Activated naive CD4-positive, alpha-beta T cell treated with anti-CD3 and anti-CD28 coated beads, Interleukin-2, amount 10 ng/mL, durations not matched to agents 7 days and 5 days (primary cell): ENCODE measurements around the gene DAZAP1.
A peak's percentile ranks its signal among the peaks of the same experiment; 100 is the strongest.

ENCODE experiments used
- CTCF ChIA-PET: fragments of 350-600 bp; sonication (Branson Sonifier 250); formaldehyde crosslinking; loops from one replicate; lab custom pipeline; 2021; ENCODE audit warnings: antibody characterized with exemption; lab: Charles Lee
- DNase-seq: peaks from one replicate; pipeline ENCODE4 v3.0.0-alpha.2; 2020
- H3K27ac Mint-ChIP-seq: one replicate; pipeline ENCODE4 v1.8.0; 2021; ENCODE audit warnings: mild to moderate bottlenecking, moderate library complexity, mixed read lengths
- H3K27me3 Mint-ChIP-seq: one replicate; pipeline ENCODE4 v1.8.0; 2021; ENCODE audit warnings: mild to moderate bottlenecking, mixed read lengths
- H3K36me3 Mint-ChIP-seq: one replicate; pipeline ENCODE4 v1.8.0; 2021; ENCODE audit warnings: mixed read lengths
- H3K4me1 Mint-ChIP-seq: one replicate; pipeline ENCODE4 v1.8.0; 2021; ENCODE audit warnings: mixed read lengths
- H3K4me3 Mint-ChIP-seq: one replicate; pipeline ENCODE4 v1.8.0; 2021; ENCODE audit warnings: mild to moderate bottlenecking, moderate library complexity, mixed read lengths
- H3K9me3 Mint-ChIP-seq: one replicate; pipeline ENCODE4 v1.8.0; 2021; ENCODE audit warnings: mixed read lengths

Gene DAZAP1

GRCh38 chr19:1383312-1384084, 23.9 kb upstream of the DAZAP1 start, which contains the start of gene NDUFS7:
Gene NDUFS7, plus strand, starts transcription at chr19:1383907. Its CDS starts 20 bp downstream, at chr19:1383927.
- Mint-ChIP-seq H3K4me1 (peaks cover 27% of the 10 kb centered on the region), H3K9me3 (peaks cover 2% of the 10 kb centered on the region), H3K4me3 (peak within 1 kb of the TSS; percentile 88), H3K36me3 (peaks cover 9% of the 10 kb centered on the region), H3K27me3 (peaks cover 26% of the 10 kb centered on the region), H3K27ac (peak within 1 kb of the TSS; percentile 99)
- DNase-seq: peak; percentile 92
- CTCF ChIA-PET: interaction anchor here (0.7 to 2.1 kb wide), 5 partner anchors 11 to 481 kb away, joined by 3 to 8 read pairs (median 3); no protein-coding TSS in a partner anchor

GRCh38 chr19:1384085-1384462, 23.3 kb upstream of the DAZAP1 start:
- Mint-ChIP-seq H3K27ac (peak overlapping the region; percentile 82), H3K36me3 (peaks cover 14% of the 10 kb centered on the region), H3K4me3 (peak overlapping the region; percentile 88), H3K4me1 (peaks cover 27% of the 10 kb centered on the region), H3K9me3 (peaks cover 2% of the 10 kb centered on the region), H3K27me3 (peaks cover 26% of the 10 kb centered on the region)
- CTCF ChIA-PET: no interaction called here
- DNase-seq: no peak

GRCh38 chr19:1384478-1385110, 22.8 kb upstream of the DAZAP1 start:
- no peak for DNase-seq

DNA sequence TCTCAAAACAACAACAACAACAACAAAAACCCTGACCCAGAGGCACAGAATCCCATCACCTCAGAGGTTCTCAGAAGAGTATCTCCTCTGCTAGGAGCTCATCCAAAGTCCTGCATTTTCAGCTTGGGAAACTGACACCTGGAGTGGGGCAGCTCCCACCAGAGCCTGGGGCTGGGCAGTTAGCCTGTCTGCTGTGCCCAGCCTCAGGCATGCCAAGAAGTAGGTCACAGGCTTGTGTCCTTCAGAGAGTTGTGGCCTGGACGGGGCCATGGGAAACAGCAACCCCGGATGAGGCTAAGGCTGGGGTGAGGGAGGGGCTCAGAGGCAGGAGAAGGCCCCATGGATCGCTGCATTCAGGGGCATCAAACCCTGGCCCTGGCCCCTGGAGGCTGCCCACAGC, 21.6 kb upstream of the DAZAP1 start:
- H3K36me3 Mint-ChIP-seq: peaks cover 21% of the 10 kb centered on the region
- H3K27me3 Mint-ChIP-seq: peaks cover 17% of the 10 kb centered on the region
- H3K27ac Mint-ChIP-seq: no peak overlapping the region
- DNase-seq: no peak
- H3K9me3 Mint-ChIP-seq: peaks cover 2% of the 10 kb centered on the region
- peak overlapping the region; percentile 28 for H3K4me3 Mint-ChIP-seq
- H3K4me1 Mint-ChIP-seq: peaks cover 27% of the 10 kb centered on the region
- CTCF ChIA-PET: interaction anchor here (1.3 kb wide), 1 partner anchor 12 kb away, joined by 4 read pairs; no protein-coding TSS in a partner anchor

More at GRCh38 chr19:1384478-1385110, 22.8 kb upstream of the DAZAP1 start:
- Mint-ChIP-seq H3K36me3 (peaks cover 19% of the 10 kb centered on the region), H3K4me3 (peak overlapping the region; percentile 88), H3K27ac (peak overlapping the region; percentile 82), H3K4me1 (peaks cover 27% of the 10 kb centered on the region), H3K9me3 (peaks cover 2% of the 10 kb centered on the region), H3K27me3 (peaks cover 26% of the 10 kb centered on the region)
- CTCF ChIA-PET: interaction anchor here (1.3 kb wide), 1 partner anchor 13 kb away, joined by 4 read pairs; no protein-coding TSS in a partner anchor

- Mint-ChIP-seq H3K36me3 (peaks cover 24% of the 10 kb centered on the region), H3K27me3 (peaks cover 8% of the 10 kb centered on the region), H3K9me3 (peaks cover 2% of the 10 kb centered on the region), H3K27ac (no peak overlapping the region), H3K4me3 (no peak overlapping the region), H3K4me1 (peaks cover 27% of the 10 kb centered on the region)
- CTCF ChIA-PET: no interaction called here
- DNase-seq: no peak
These were observed 20.3 kb upstream of the DAZAP1 start for GRCh38 chr19:1386945-1387683.

DNA sequence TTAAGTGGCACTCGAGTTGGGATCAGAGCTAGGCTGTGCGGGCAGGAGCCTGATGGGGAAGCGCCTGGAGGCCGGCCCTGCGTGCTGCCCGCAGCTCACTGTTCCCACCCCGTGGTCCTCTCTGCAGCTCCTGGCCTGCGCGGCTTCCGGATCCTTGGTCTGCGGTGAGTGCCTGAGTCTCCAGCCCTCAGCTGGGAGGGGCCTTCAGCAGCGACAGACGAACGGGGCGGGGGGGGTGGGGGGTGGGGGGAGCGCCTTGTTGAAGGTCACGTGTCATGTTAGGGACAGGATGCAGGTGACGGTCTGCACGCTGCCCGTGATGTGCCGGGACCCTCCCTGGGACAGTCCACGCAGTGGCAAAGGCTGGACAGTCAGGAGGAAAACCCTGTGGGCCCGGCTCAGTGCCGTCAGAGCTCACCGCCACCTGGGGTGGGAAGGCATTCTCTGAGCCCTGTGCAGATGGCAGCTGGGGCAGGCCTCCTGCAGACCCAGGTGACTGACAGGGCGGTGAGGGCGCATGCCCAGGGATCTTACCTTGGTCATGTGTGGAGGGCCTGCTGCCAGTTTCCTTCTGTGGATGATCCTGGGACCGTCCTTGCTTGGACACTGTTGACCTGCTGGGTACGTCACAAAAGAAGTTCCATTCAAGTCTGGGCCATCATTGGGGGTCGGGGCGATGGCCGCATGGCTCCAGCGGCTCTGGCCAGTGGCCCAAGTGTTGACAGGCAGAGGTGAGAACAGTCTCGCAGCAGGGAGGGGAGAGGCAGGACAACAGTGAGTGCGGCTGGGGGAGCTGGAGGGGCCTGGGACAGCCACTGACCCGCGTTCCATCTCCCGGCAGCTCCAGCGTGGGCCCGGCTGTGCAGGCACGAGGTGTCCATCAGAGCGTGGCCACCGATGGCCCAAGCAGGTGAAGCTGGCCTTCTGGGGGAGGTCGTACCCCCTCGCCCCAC, 19.4 kb upstream of the DAZAP1 start:
- peaks cover 2% of the 10 kb centered on the region for H3K9me3 Mint-ChIP-seq
- H3K36me3 Mint-ChIP-seq: peaks cover 28% of the 10 kb centered on the region
- no peak overlapping the region for H3K4me3 Mint-ChIP-seq
- no peak for DNase-seq
- peaks cover 24% of the 10 kb centered on the region for H3K4me1 Mint-ChIP-seq
- CTCF ChIA-PET: no interaction called here
- H3K27me3 Mint-ChIP-seq: peaks cover 8% of the 10 kb centered on the region
- H3K27ac Mint-ChIP-seq: no peak overlapping the region

DNA sequence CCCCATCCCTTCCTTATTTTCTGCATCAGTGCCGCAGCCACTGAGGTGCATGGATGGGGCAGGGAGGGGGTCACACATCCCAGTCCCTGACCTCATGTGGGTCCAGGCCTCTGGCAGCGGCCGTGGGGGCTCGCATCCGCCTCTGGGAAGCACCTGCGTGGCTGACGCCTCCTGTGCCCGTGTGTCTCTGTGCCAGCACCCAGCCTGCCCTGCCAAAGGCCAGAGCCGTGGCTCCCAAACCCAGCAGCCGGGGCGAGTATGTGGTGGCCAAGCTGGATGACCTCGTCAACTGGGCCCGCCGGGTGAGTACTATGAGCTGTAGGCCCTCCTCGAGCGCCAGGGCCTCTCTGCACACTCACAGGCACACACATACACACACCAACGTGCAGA, 18.8 kb upstream of the DAZAP1 start:
- H3K27ac Mint-ChIP-seq: no peak overlapping the region
- no peak overlapping the region for H3K4me3 Mint-ChIP-seq
- H3K27me3 Mint-ChIP-seq: peaks cover 1% of the 10 kb centered on the region
- H3K4me1 Mint-ChIP-seq: peaks cover 19% of the 10 kb centered on the region
- H3K9me3 Mint-ChIP-seq: no peaks in the 10 kb centered on the region
- peaks cover 24% of the 10 kb centered on the region for H3K36me3 Mint-ChIP-seq
- DNase-seq: no peak
- CTCF ChIA-PET: no interaction called here

- CTCF ChIA-PET: no interaction called here
- peaks cover 22% of the 10 kb centered on the region for H3K36me3 Mint-ChIP-seq
These were observed 18.1 kb upstream of the DAZAP1 start for GRCh38 chr19:1389033-1389940.

GRCh38 chr19:1390890-1391423, 16.4 kb upstream of the DAZAP1 start:
- Mint-ChIP-seq H3K4me1 (peaks cover 7% of the 10 kb centered on the region), H3K4me3 (no peak overlapping the region), H3K9me3 (no peaks in the 10 kb centered on the region), H3K27ac (no peak overlapping the region), H3K27me3 (no peaks in the 10 kb centered on the region), H3K36me3 (peaks cover 22% of the 10 kb centered on the region)
- CTCF ChIA-PET: no interaction called here
- no peak for DNase-seq

More at GRCh38 chr19:1389033-1389940, 18.1 kb upstream of the DAZAP1 start:
- Mint-ChIP-seq H3K4me3 (no peak overlapping the region), H3K9me3 (no peaks in the 10 kb centered on the region), H3K4me1 (peaks cover 19% of the 10 kb centered on the region), H3K27ac (peak overlapping the region; percentile 55), H3K27me3 (no peaks in the 10 kb centered on the region)
- DNase-seq: no peak

GRCh38 chr19:1392407-1392806, 15.0 kb upstream of the DAZAP1 start:
- H3K36me3 Mint-ChIP-seq: peaks cover 22% of the 10 kb centered on the region

DNA sequence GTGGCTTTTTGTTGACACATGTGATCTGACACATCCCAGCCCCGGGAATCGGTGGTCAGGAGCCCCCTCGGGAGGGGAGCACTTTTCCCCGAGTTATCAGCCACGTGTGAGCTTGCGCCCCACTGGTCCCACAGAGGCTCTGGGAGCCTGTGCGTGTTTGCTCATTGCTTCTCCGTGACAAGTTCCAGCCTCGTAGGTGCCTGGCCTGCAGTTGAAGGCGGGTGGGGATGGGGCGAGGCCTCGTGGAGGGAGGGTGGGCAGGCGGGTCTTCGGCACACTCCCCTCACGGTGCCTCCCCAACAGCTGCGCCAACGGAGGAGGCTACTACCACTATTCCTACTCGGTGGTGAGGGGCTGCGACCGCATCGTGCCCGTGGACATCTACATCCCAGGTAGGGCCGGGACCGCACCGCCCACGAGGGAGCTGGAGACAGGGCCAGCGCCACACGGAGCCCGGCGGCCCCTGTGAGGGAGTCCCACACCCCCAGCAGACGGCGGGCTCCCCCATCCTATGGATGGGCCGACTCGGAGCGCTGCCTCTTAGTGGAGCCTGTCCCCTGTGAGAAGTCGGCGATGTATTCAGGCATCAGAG, 14.4 kb upstream of the DAZAP1 start:
- DNase-seq: no peak
- H3K4me1 Mint-ChIP-seq: peaks cover 9% of the 10 kb centered on the region
- no peak overlapping the region for H3K4me3 Mint-ChIP-seq
- H3K36me3 Mint-ChIP-seq: peaks cover 22% of the 10 kb centered on the region
- no peak overlapping the region for H3K27ac Mint-ChIP-seq
- CTCF ChIA-PET: interaction anchor here (0.7 kb wide), 1 partner anchor 17 kb away, joined by 3 read pairs; no protein-coding TSS in a partner anchor
- H3K27me3 Mint-ChIP-seq: no peaks in the 10 kb centered on the region
- H3K9me3 Mint-ChIP-seq: no peaks in the 10 kb centered on the region

More at GRCh38 chr19:1392407-1392806, 15.0 kb upstream of the DAZAP1 start:
- Mint-ChIP-seq H3K27me3 (no peaks in the 10 kb centered on the region), H3K9me3 (no peaks in the 10 kb centered on the region), H3K27ac (no peak overlapping the region), H3K4me3 (no peak overlapping the region), H3K4me1 (peaks cover 9% of the 10 kb centered on the region)
- DNase-seq: no peak
- CTCF ChIA-PET: interaction anchor here (0.7 kb wide), 1 partner anchor 16 kb away, joined by 3 read pairs; no protein-coding TSS in a partner anchor

GRCh38 chr19:1393841-1394240, 13.5 kb upstream of the DAZAP1 start:
- no peaks in the 10 kb centered on the region for H3K9me3 Mint-ChIP-seq
- CTCF ChIA-PET: no interaction called here
- no peak overlapping the region for H3K27ac Mint-ChIP-seq
- H3K4me1 Mint-ChIP-seq: peaks cover 11% of the 10 kb centered on the region
- no peaks in the 10 kb centered on the region for H3K27me3 Mint-ChIP-seq
- peaks cover 16% of the 10 kb centered on the region for H3K36me3 Mint-ChIP-seq
- no peak overlapping the region for H3K4me3 Mint-ChIP-seq
- no peak for DNase-seq
